Measurements from ENCODE around the gene CXXC5. TPM values are rescaled to one million over a fixed set of nuclear protein-coding genes. Genes with fewer than 3 reads are reported as not detected.

Gene CXXC5
- total RNA-seq, 4 donors from 2014 or later, result 52.3 to 81.8 (median 62.6) TPM

DNA sequence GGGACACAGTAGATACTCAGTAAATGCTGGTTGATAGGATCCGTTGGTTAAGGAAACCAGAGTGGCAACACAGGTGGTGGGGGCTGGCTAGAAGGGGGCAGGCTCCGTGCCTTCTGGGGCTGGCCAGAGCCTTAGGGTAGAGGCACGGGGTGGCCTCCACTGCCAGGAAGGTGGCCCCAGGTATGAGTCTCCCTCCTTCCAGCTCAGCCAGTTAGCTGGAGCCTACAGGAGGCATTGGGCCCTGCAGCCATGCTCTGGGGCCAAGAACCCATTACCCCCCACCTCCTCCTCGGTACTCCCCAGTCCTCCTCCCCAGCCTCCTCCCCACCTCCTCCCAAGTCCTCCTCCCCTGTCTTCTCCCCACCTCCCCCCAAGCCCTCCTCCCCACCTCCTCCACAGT lies 27.7 kb downstream of the CXXC5 start:
- no peaks in the 10 kb centered on the region for H3K27me3 ChIP-seq
- H3K4me1 ChIP-seq, result peaks cover 35 to 79% of the 10 kb centered on the region in 2 donors
- peak overlapping the region in 1 of 3 donors; percentile 33 for H3K27ac ChIP-seq
- H3K36me3 ChIP-seq, result peaks cover 4 to 9% of the 10 kb centered on the region in 2 donors
- 83 to 92% methylated on average over 3 to 4 of the region's 4 CpGs for whole genome bisulfite sequencing, 2 donors
- intact Hi-C loops (cut with DNase I), result no loop called here
- no peaks in the 10 kb centered on the region for H3K9me3 ChIP-seq
- DNase-seq, result no peak
- TF ChIP-seq, protein P1, sequence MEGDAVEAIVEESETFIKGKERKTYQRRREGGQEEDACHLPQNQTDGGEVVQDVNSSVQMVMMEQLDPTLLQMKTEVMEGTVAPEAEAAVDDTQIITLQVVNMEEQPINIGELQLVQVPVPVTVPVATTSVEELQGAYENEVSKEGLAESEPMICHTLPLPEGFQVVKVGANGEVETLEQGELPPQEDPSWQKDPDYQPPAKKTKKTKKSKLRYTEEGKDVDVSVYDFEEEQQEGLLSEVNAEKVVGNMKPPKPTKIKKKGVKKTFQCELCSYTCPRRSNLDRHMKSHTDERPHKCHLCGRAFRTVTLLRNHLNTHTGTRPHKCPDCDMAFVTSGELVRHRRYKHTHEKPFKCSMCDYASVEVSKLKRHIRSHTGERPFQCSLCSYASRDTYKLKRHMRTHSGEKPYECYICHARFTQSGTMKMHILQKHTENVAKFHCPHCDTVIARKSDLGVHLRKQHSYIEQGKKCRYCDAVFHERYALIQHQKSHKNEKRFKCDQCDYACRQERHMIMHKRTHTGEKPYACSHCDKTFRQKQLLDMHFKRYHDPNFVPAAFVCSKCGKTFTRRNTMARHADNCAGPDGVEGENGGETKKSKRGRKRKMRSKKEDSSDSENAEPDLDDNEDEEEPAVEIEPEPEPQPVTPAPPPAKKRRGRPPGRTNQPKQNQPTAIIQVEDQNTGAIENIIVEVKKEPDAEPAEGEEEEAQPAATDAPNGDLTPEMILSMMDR (IDR thresholded peaks at IDR 0.05), result no peak
- no peak for TF ChIP-seq POLR2A (IDR thresholded peaks at IDR 0.05)
- H3K4me3 ChIP-seq (replicated peaks in 1 of 3), result no peak overlapping the region

DNA sequence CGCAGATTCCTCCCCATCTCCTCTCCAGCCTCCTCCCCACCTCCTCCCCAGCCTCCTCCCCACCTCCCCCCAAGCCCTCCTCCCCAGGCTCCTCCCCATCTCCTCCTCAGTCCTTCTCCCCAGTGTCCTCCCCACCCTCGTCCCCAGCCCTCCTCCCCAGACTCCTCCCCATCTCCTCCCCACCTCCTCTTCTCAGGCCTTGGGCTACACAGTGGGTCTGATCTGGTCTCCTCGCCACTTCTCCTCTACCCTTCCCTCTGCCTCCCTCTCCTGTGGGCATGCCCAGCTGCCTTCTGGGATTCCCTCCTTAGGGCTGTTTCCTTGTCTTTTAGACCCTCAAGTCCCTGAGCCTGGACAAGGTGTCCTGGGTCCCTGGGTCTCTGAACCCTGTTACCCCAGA lies 28.3 kb downstream of the CXXC5 start:
- H3K36me3 ChIP-seq, result peaks cover 9 to 11% of the 10 kb centered on the region in 2 donors
- H3K27me3 ChIP-seq, result no peaks in the 10 kb centered on the region
- H3K4me1 ChIP-seq, result peaks cover 30 to 73% of the 10 kb centered on the region in 2 donors
- peak overlapping the region in 1 of 3 donors; percentile 15 for H3K27ac ChIP-seq
- 91 to 100% methylated on average over 1 of the region's 3 CpGs for WGBS, 2 donors
- H3K4me3 ChIP-seq (replicated peaks in 1 of 3), result no peak overlapping the region
- no peak for TF ChIP-seq POLR2A (IDR thresholded peaks at IDR 0.05)
- TF ChIP-seq, protein P1 (IDR thresholded peaks at IDR 0.05), result no peak
- DNase-seq, result no peak
- no peaks in the 10 kb centered on the region for H3K9me3 ChIP-seq
- intact Hi-C loops (cut with DNase I), result no loop called here

DNA sequence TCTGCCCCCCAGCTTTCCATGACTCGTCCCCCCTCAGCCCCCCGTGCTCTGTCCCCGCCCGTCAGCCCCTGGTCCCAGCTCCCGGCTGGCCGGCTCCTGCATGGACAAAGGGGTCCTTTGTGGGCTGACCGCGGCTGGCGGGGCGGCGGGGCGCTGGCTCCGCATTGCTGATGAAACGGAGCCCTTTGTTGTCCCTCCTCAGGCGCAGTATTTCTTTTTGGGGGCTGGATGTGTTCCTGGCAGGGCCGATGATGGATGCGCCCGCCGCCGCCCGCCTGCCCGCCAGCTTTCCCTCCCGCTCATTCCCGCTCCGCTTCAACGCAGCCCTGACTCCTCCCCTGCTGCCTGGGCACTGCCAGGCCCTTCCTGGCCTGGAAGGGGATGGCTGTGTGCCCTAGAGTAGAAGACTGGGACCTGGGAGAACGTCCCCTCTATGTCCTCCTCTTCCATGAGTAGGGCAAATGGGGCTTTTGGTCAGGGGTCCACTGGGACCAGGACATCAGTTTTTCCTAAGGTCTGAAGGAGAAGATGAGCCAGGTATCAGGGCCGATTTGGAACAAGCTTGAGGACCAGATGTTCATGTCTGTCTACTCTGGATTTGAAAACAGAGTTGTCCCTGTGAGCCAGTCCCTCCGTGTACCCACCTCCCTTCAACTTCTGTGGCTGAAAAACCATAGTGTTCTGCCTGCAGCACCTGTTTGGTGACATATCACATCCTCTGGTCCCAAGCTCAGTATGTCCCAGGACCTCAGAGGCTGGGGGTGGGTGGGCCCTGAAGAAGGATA lies 29.0 kb downstream of the CXXC5 start:
- peak; percentile 67 to 73 for DNase-seq
- WGBS, 2 donors, result 65 to 78% methylated on average over 22 to 28 of the region's 29 CpGs
- peaks cover 10 to 11% of the 10 kb centered on the region in 2 donors for H3K36me3 ChIP-seq
- intact Hi-C loops (cut with DNase I), result no loop called here
- TF ChIP-seq, protein P1 (IDR thresholded peaks at IDR 0.05), result no peak
- no peak for TF ChIP-seq POLR2A (IDR thresholded peaks at IDR 0.05)
- H3K4me1 ChIP-seq, result peaks cover 24 to 66% of the 10 kb centered on the region in 2 donors
- H3K27me3 ChIP-seq, result no peaks in the 10 kb centered on the region
- no peak overlapping the region for H3K4me3 ChIP-seq (replicated peaks in 1 of 3)
- H3K27ac ChIP-seq, result peak overlapping the region in 2 of 3 donors; percentile 15 to 27
- no peaks in the 10 kb centered on the region for H3K9me3 ChIP-seq

DNA sequence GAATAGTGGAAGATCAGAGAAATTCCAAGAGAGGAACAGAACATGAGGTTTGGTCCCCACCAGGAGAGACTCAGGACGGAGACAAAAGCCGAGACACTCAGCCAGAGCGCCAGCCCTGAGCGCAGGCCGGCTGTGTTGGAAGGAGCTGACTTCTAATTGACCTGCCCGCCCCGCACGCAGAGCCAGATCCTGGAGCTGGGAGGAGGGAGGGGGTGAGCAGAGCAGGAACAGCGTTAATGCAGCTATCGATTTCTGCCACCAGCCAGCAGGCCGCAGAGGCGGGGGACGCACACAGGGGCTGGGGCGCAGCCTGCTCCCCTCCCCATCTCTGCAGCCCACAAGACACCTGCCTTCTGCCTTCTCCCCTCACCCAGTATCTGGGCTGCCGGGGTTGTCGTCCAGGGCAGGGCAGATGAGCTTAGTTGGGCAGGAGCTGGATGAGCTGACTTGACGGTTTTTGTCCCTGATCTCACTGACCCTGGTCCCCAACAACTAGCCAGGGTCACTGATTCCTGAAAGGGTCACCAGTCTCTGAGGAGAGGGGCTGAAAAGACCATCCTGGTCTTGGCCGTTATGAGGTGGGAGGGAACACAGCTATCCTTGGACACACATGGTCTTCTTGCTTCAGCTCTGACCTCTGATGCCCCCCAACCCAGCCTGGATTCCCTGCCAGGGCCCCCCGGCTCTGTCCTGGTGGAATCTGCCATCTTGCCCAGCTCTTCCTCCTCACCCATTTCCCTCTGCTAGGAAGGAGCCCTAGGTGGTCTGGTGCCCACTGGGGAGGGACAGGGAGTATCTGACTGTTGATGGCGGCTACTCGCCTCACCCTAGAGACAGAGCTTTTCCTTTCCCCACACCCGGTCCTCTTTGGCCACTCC lies 29.8 kb downstream of the CXXC5 start:
- H3K4me1 ChIP-seq, result peaks cover 24 to 59% of the 10 kb centered on the region in 2 donors
- no peak for DNase-seq
- WGBS, 2 donors, result 79 to 82% methylated on average over 14 to 20 of the region's 22 CpGs
- intact Hi-C loops (cut with DNase I), result no loop called here
- no peaks in the 10 kb centered on the region for H3K9me3 ChIP-seq
- H3K27ac ChIP-seq, result peak overlapping the region in 2 of 3 donors; percentile 18 to 27
- peaks cover 13 to 18% of the 10 kb centered on the region in 2 donors for H3K36me3 ChIP-seq
- H3K27me3 ChIP-seq, result no peaks in the 10 kb centered on the region
- TF ChIP-seq, protein P1 (IDR thresholded peaks at IDR 0.05), result no peak
- no peak for TF ChIP-seq POLR2A (IDR thresholded peaks at IDR 0.05)
- H3K4me3 ChIP-seq (replicated peaks in 1 of 3), result no peak overlapping the region
